GM12878 (cell line): ENCODE results near the gene FEZF2. TPM values are rescaled to one million over a fixed set of nuclear protein-coding genes. Genes with fewer than 3 reads are reported as not detected.

Source experiments
- ATAC-seq: fragments of 200-7000 bp; cut with Tn5 transposase; 3 replicates; pipeline ENCODE4 v1.9.1; 2020; ENCODE audit warnings: mild to moderate bottlenecking, moderate library complexity
- BruUV-seq: library from RNA; stranded (reverse); fragments of 400-500 nt; replicated peaks from 2 replicates; lab custom pipeline; 2021; lab: Mats Ljungman, UMichigan
- CTCF ChIA-PET: fragments of 300-600 bp; sonication (Branson Sonifier 250); formaldehyde crosslinking; extraction: SDS; loops from one replicate; lab custom pipeline; 2021; ENCODE audit warnings: inconsistent platforms; lab: Yijun Ruan, JAX
- POLR2A ChIA-PET: fragments of 350-600 bp; formaldehyde crosslinking; extraction: SDS; loops from one replicate; lab custom pipeline; 2021; ENCODE audit warnings: inconsistent platforms; lab: Charles Lee
- RAD21 ChIA-PET: fragments of 300-600 bp; sonication (Branson Sonifier 250); formaldehyde crosslinking; loops from one replicate; lab custom pipeline; 2023; ENCODE audit warnings: antibody characterized with exemption; ENCODE audit not compliant: unreplicated experiment; lab: Charles Lee
- SMC1A ChIA-PET: fragments of 300-600 bp; sonication (Branson Sonifier 250); formaldehyde crosslinking; loops from one replicate; lab custom pipeline; 2023; ENCODE audit not compliant: unreplicated experiment, uncharacterized antibody; lab: Charles Lee
- DNase-seq: peaks from one replicate; pipeline ENCODE4 v3.0.0-alpha.2; 2011; ENCODE audit warnings: low read depth, low spot score
- FAIRE-seq: peaks from 3 replicates; lab custom pipeline; 2011; peaks lifted over from hg19 to GRCh38; lab: Jason Lieb, UNC
- H2AFZ ChIP-seq: 2 replicates; pipeline ENCODE4 v1.6.0; 2011; ENCODE audit warnings: low read depth, low read length, control low read depth; ENCODE audit not compliant: control insufficient read depth
- H3K27ac ChIP-seq: 2 replicates; pipeline ENCODE4 v1.5.1; 2011; ENCODE audit warnings: control low read depth; ENCODE audit not compliant: control insufficient read depth, insufficient read depth
- H3K27me3 ChIP-seq, 2 experiments: replicated peaks in 1 of 2; 2 replicates each; pipeline versions ENCODE4 v1.6.0 to v1.6.1; 2011; ENCODE audit warnings: low read length in 1 of 2; ENCODE audit not compliant: control insufficient read depth in 2 of 2, insufficient read depth in 2 of 2
- H3K36me3 ChIP-seq, 2 experiments: 2 replicates each; pipeline ENCODE4 v1.5.1; 2011; ENCODE audit warnings: low read length in 1 of 2; ENCODE audit not compliant: control insufficient read depth in 2 of 2, insufficient read depth in 2 of 2
- H3K4me1 ChIP-seq: 2 replicates; pipeline ENCODE4 v1.6.1; 2011; ENCODE audit warnings: mild to moderate bottlenecking, low read length, moderate library complexity, mixed read lengths; ENCODE audit not compliant: control insufficient read depth, insufficient read depth
- H3K4me2 ChIP-seq: 2 replicates; pipeline ENCODE4 v1.6.0; 2011; ENCODE audit warnings: control low read depth; ENCODE audit not compliant: control insufficient read depth, insufficient read depth
- H3K4me3 ChIP-seq: fragments of 200-600 bp; sonication (generic); 2 replicates; pipeline ENCODE4 v1.5.1; 2016
- H3K79me2 ChIP-seq: 2 replicates; pipeline ENCODE4 v1.6.0; 2011; ENCODE audit warnings: low read length; ENCODE audit not compliant: control insufficient read depth, insufficient read depth
- H3K9ac ChIP-seq: 2 replicates; pipeline ENCODE4 v1.8.0; 2011; ENCODE audit warnings: low read length, control low read depth, mixed read lengths; ENCODE audit not compliant: control insufficient read depth, insufficient read depth
- H3K9me3 ChIP-seq: replicated peaks from 3 replicates; pipeline ENCODE4 v1.5.1; 2011; ENCODE audit warnings: mild to moderate bottlenecking, low read length; ENCODE audit not compliant: control insufficient read depth, insufficient read depth
- H4K20me1 ChIP-seq: 2 replicates; pipeline ENCODE4 v1.6.0; 2011; ENCODE audit not compliant: control insufficient read depth, insufficient read depth
- BHLHE40 ChIP-seq, 2 experiments: fragments of 450-650 bp in 1 of 2; IDR thresholded peaks; 2 replicates each; pipeline ENCODE4 v1.6.1; 2011 to 2017; ENCODE audit warnings: low read depth in 2 of 2, borderline replicate concordance in 1 of 2, improper control_type of control experiment in 1 of 2, low read length in 1 of 2, mild to moderate bottlenecking in 1 of 2
- CBFB ChIP-seq: IDR thresholded peaks from 2 replicates; pipeline ENCODE4 v1.6.1; 2016; ENCODE audit warnings: antibody characterized with exemption, low read depth
- GABPA ChIP-seq: IDR thresholded peaks from 2 replicates; pipeline ENCODE4 v1.6.1; 2014; ENCODE audit warnings: antibody characterized with exemption, low read depth, mild to moderate bottlenecking, inconsistent platforms
- HDAC6 ChIP-seq: fragments of 200-600 bp; sonication (generic); IDR thresholded peaks from one replicate; pipeline ENCODE4 v1.8.0; 2017; ENCODE audit warnings: antibody characterized with exemption; ENCODE audit not compliant: unreplicated experiment
- HDGF ChIP-seq: fragments of 450-650 bp; IDR thresholded peaks from 2 replicates; pipeline ENCODE4 v1.6.1; 2016; ENCODE audit warnings: antibody characterized with exemption
- KDM1A ChIP-seq: fragments of 200-600 bp; sonication (generic); IDR thresholded peaks from 2 replicates; pipeline ENCODE4 v1.6.1; 2016; ENCODE audit warnings: borderline replicate concordance
- MAX ChIP-seq: IDR thresholded peaks from 2 replicates; pipeline ENCODE4 v1.6.1; 2012; ENCODE audit warnings: low read depth, low read length, improper control_type of control experiment
- NBN ChIP-seq: fragments of 450-650 bp; IDR thresholded peaks from 2 replicates; pipeline ENCODE4 v1.6.1; 2016
- NKRF ChIP-seq: fragments of 450-650 bp; conservative IDR thresholded peaks from 2 replicates; pipeline ENCODE4 v1.6.1; 2017; ENCODE audit warnings: mild to moderate bottlenecking, moderate library complexity
- RUNX3 ChIP-seq: IDR thresholded peaks from 2 replicates; pipeline ENCODE4 v1.6.1; 2012; ENCODE audit warnings: low read length, inconsistent platforms
- SMARCA5 ChIP-seq: fragments of 450-650 bp; IDR thresholded peaks from 2 replicates; pipeline ENCODE4 v1.6.1; 2017; ENCODE audit warnings: mild to moderate bottlenecking
- WGBS: methylation state at CpG from one replicate; pipeline ENCODE4 v1.1.6; 2016; ENCODE audit warnings: low lambda C conversion rate; ENCODE audit not compliant: insufficient replicate concordance, insufficient coverage; ENCODE audit errors: missing lambda C conversion rate; 5-methylcytosine and 5-hydroxymethylcytosine counted together
- in situ Hi-C: fragments of 300-500 bp; cut with MboI; formaldehyde crosslinking; loops from 9 replicates; pipeline ENCODE4 v1.14.3; 2018; ENCODE audit warnings: mixed read lengths
- intact Hi-C: fragments of 100-400 bp; cut with micrococcal nuclease; formaldehyde crosslinking; loops from one replicate; pipeline ENCODE4 v1.14.2; 2022; ENCODE audit not compliant: unreplicated experiment
- polyA plus RNA-seq, 11 experiments: library from polyadenylated mRNA; depleted of rRNA in 4 of 11; unstranded in 6 of 11; stranded (reverse) in 5 of 11; fragments of >200 nt; fragmentation: Nextera tagmentation in 4 of 11; fragmentation: Illumina TruSeq in 1 of 11; extraction: Ambion mirVana in 4 of 11; extraction: Trizol in 1 of 11; gene quantifications; 1 replicate in 1 of 11; 2 replicates in 10 of 11; pipeline versions ENCODE4 v1.2.1 to v1.2.3, GENCODE V29; 2011 to 2016; ENCODE audit warnings: inconsistent platforms in 2 of 11, missing spikeins in 2 of 11, low read depth in 1 of 11
- total RNA-seq, 4 experiments: library from RNA; depleted of rRNA in 3 of 4; stranded (reverse); fragments of >200 nt in 3 of 4; fragmentation: Illumina TruSeq in 1 of 4; extraction: Trizol in 1 of 4; gene quantifications; 2 replicates each; pipeline versions ENCODE4 v1.2.1 to v1.2.3, GENCODE V29; 2013 to 2021

FEZF2 gene
- total and polyA plus RNA-seq, 10 of the 15 experiments (the other 5 are each of a cell fraction or from before 2014, with no cell fraction given) = not detected

GRCh38 chr3:62325896-62326295 is 47.5 kb downstream of the FEZF2 start:
- FAIRE-seq = no peak

More at GRCh38 chr3:62325896-62326295, 47.5 kb downstream of the FEZF2 start:
- WGBS = 93% methylated on average over 7 of the region's 8 CpGs
- TF ChIP-seq MAX (no peak), RUNX3 (no peak), SMARCA5 (no peak), NKRF (no peak), NBN (no peak), HDAC6 (no peak), KDM1A (no peak), CBFB (no peak), HDGF (no peak), BHLHE40 (IDR thresholded peaks at IDR 0.05; ENCODE audit: borderline replicate concordance in 1 of 2, low read depth in 2 of 2, low read length in 1 of 2) (no peak), GABPA (no peak)
- SMC1A ChIA-PET = interaction anchor here (1.0 to 1.7 kb wide), 2 partner anchors 15 to 30 kb away, joined by 3 to 8 read pairs; no protein-coding TSS in a partner anchor
- BruUV-seq = no TSS peak
- Histone ChIP-seq H3K4me3 (no peak overlapping the region), H2AFZ (no peak overlapping the region), H3K9me3 (no peaks in the 10 kb centered on the region), H4K20me1 (no peaks in the 10 kb centered on the region), H3K4me1 (no peaks in the 10 kb centered on the region), H3K27ac (no peak overlapping the region), H3K79me2 (no peaks in the 10 kb centered on the region), H3K27me3 (no peaks in the 10 kb centered on the region), H3K9ac (no peak overlapping the region), H3K4me2 (no peak overlapping the region), H3K36me3 (no peaks in the 10 kb centered on the region)
- CTCF ChIA-PET = interaction anchor here (1.3 kb wide), 1 partner anchor 9 kb away, joined by 4 read pairs; no protein-coding TSS in a partner anchor
- POLR2A ChIA-PET = no interaction called here
- DNase-seq (no peak), ATAC-seq (no peak)
- intact Hi-C loops (no loop called here), in situ Hi-C loops (loop anchor here (5.0 kb wide), 1 partner anchor 231 kb away; no protein-coding TSS in a partner anchor)
- RAD21 ChIA-PET = interaction anchor here (0.7 to 1.4 kb wide), 2 partner anchors 87 to 142 kb away, joined by 3 to 5 read pairs; no protein-coding TSS in a partner anchor
